Articular chondrocyte of knee joint (primary cell): ENCODE results near the gene CHTF18. TPM values are rescaled to one million over a fixed set of nuclear protein-coding genes. Genes with fewer than 3 reads are reported as not detected.

Experiments
- small RNA-seq: library from RNA; depleted of rRNA; stranded (forward); fragments of <200 nt; gene quantifications from one replicate; pipeline ENCODE3, GENCODE V24; 2012
- total RNA-seq: library from RNA; depleted of rRNA; stranded (reverse); fragments of >200 nt; gene quantifications from 2 replicates; pipeline ENCODE4 v1.2.3, GENCODE V29; 2012

CHTF18 gene
- 3.3 and 5.4 TPM in 2 replicates for total RNA-seq

GRCh38 chr16:788399-789126 is at the start of gene CHTF18:
TSS of gene CHTF18 (plus strand) at chr16:788620. CDS start at chr16:788685, 65 bp downstream.

GRCh38 chr16:740764-741505 is 47.5 kb upstream of the CHTF18 start, which contains the start of gene CIAO3:
TSS of gene CIAO3 (minus strand) at chr16:740997. CDS start at chr16:740985, 12 bp downstream.

GRCh38 chr16:760545-761343 is 27.7 kb upstream of the CHTF18 start, which contains the start of gene MSLN:
TSS of gene MSLN (plus strand) at chr16:760734. CDS start at chr16:762681, 1,947 bp downstream.

GRCh38 chr16:787978-788398 is 432 bp upstream of the CHTF18 start, which contains the start of gene RPUSD1:
TSS of gene RPUSD1 (minus strand) at chr16:788381. CDS start at chr16:787737, 644 bp downstream.

GRCh38 chr16:799948-800833 is 11.8 kb downstream of the CHTF18 start, which contains the start of gene GNG13:
TSS of gene GNG13 (minus strand) at chr16:800734. CDS start at chr16:799077, 1,657 bp downstream.

Small RNA genes lying within 50 kb of the gene (small RNA-seq; reads per million reads assigned to genes)
- gene MIR662, result not detected

Other genes with a start within 250 kb of the CHTF18 start
- gene PRR35, start 228.2 kb upstream of the CHTF18 start, total RNA-seq, result 0.11 TPM in 1 of 2 replicates, not detected in the other
- 0.43 and 0.65 TPM in 2 replicates for gene NHLRC4, start 221.6 kb upstream of the CHTF18 start, total RNA-seq
- 17.6 and 22.3 TPM in 2 replicates for gene PIGQ, start 218.7 kb upstream of the CHTF18 start, total RNA-seq
- gene RAB40C, start 198.6 kb upstream of the CHTF18 start, total RNA-seq, result 9.5 and 9.8 TPM in 2 replicates
- gene WFIKKN1, start 157.6 kb upstream of the CHTF18 start, total RNA-seq, result 0.11 and 0.13 TPM in 2 replicates
- 64.2 and 79.6 TPM in 2 replicates for gene METTL26, start 152.3 kb upstream of the CHTF18 start, total RNA-seq
- 9.1 and 12.9 TPM in 2 replicates for gene MCRIP2, start 146.8 kb upstream of the CHTF18 start, total RNA-seq
- 8.8 and 9.4 TPM in 2 replicates for gene WDR90, start 139.3 kb upstream of the CHTF18 start, total RNA-seq
- gene RHOT2, start 120.5 kb upstream of the CHTF18 start, total RNA-seq, result 24.3 and 25.2 TPM in 2 replicates
- gene RHBDL1, start 112.9 kb upstream of the CHTF18 start, total RNA-seq, result 0.65 and 1.2 TPM in 2 replicates
- 75.1 and 78.9 TPM in 2 replicates for gene STUB1, start 108.2 kb upstream of the CHTF18 start, total RNA-seq
- gene JMJD8, start 104.3 kb upstream of the CHTF18 start, total RNA-seq, result 39.9 and 45.1 TPM in 2 replicates
- gene WDR24, start 98.2 kb upstream of the CHTF18 start, total RNA-seq, result 6.0 and 7.6 TPM in 2 replicates
- under 0.01 and 0.11 TPM in 2 replicates for gene FBXL16, start 82.8 kb upstream of the CHTF18 start, total RNA-seq
- gene METRN, start 73.5 kb upstream of the CHTF18 start, total RNA-seq, result 39.6 and 40.2 TPM in 2 replicates
- 16.9 and 18.2 TPM in 2 replicates for gene ANTKMT, start 67.5 kb upstream of the CHTF18 start, total RNA-seq
- gene CCDC78, start 62.2 kb upstream of the CHTF18 start, total RNA-seq, result 0.97 and 1.3 TPM in 2 replicates
- 6.1 and 10.2 TPM in 2 replicates for gene HAGHL, start 61.5 kb upstream of the CHTF18 start, total RNA-seq
- 19.5 and 26.3 TPM in 2 replicates for gene CIAO3, start 47.6 kb upstream of the CHTF18 start, total RNA-seq
- gene MSLN, start 27.9 kb upstream of the CHTF18 start, total RNA-seq, result 0.32 and 5.9 TPM in 2 replicates
- 15.8 and 16.6 TPM in 2 replicates for gene RPUSD1, start 239 bp upstream of the CHTF18 start, total RNA-seq
- gene GNG13, start 12.1 kb downstream of the CHTF18 start, total RNA-seq, result not detected in 2 replicates
- gene LMF1, start 182.4 kb downstream of the CHTF18 start, total RNA-seq, result 34.2 and 34.6 TPM in 2 replicates
- gene SOX8, start 193.2 kb downstream of the CHTF18 start, total RNA-seq, result 0.91 and 3.1 TPM in 2 replicates